ENCODE data around the gene RAPGEF6.
"Not testable (repeated sequence)": the region's sequence is repeated elsewhere in the genome, so short reads cannot be mapped to it uniquely, and the experiment has no call there.

Gene RAPGEF6

DNA sequence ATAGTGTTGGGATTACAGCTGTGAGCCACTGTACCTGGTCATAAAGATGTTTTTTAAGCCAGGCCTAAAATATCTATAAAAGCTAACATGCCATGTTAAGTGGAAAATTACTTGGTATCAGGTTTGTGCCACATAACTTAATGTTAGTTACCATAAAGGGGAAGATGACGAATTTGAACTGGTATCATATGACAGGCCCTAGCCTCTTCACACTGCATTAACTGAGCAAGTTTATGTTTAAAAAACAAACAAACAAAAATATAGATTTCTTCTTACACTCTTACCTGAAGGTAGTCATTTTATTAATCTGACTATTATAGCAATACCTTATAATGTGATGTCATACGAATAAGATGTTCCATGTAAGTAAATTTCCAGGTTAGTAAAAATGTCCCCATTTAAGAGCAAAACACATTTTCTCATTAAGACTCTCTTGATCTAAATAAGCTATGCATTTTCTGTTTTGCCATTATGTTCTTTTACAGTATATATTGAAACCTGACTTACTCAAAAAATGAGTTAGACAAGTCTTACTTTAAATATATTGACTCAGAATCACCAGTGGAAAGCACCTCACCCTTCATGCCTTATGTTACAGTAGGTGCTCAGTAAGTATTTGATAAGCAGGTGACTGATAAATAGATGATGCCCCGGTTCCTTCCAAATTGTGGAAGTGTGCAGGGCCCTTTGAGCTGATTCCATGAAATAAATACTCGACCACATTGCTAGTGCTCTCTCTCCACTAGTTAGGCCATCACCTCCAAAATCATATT, 245.7 kb downstream of the RAPGEF6 start:
- DNase-seq (ENCODE audit: low read depth in 3 of 3), result no peak

DNA sequence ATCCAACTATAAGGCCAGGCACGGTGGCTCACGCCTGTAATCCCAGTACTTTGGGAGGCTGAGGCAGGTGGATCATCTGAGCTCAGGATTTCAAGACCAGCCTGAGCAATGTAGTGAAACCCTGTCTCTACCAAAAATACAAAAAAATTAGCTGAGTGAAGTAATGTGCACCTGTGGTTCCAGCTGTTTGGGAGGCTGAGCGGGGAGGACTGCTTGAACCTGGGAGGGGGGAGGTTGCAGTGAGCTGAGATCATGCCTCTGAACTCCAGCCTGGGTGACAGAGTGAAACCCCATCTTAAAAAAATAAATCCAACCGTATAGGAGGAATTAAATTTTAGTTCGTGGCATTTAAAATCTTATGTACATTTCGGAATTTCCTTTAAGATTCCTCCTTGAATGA, 247.8 kb downstream of the RAPGEF6 start:
- DNase-seq (ENCODE audit: low read depth in 3 of 3), result no peak

DNA sequence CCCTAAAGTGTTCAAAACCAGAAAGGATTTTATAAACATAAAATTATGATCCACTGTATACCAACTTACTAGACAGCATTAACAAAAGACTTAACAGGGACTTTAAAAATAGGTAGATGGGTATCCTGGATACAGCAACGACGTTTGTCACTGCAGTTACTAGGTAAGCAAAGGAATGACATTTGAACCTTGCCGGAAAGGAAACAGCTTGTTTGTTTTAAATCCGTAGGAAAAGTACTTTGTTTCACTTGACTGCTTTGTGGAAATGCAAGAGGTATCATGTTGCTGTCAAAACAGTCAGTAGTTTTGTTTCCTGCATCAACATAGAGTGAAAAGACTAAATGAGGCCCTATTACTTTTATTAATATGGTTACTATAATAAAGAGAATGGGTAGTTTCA, 248.2 kb downstream of the RAPGEF6 start:
- no peak for DNase-seq (ENCODE audit: low read depth in 3 of 3)

DNA sequence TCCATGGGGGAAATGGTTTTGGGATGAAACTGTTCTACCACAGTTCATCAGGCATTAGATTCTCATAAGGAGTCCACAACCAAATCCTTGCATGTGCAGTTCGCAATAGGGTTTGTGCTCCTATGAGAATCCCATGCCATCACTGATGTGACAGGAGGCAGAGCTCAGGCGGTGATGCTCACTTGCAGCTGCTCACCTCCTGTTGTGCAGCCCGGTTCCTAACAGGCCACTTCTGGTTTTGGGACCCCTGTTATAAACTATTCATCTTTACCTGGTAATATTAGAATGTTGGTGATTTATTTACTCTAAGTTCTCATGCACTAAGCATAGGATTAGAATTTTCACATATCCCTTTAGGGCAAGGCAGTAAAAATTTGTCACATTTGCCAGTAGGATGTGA, 248.9 kb downstream of the RAPGEF6 start:
- no peak for DNase-seq (ENCODE audit: low read depth in 3 of 3)

DNA sequence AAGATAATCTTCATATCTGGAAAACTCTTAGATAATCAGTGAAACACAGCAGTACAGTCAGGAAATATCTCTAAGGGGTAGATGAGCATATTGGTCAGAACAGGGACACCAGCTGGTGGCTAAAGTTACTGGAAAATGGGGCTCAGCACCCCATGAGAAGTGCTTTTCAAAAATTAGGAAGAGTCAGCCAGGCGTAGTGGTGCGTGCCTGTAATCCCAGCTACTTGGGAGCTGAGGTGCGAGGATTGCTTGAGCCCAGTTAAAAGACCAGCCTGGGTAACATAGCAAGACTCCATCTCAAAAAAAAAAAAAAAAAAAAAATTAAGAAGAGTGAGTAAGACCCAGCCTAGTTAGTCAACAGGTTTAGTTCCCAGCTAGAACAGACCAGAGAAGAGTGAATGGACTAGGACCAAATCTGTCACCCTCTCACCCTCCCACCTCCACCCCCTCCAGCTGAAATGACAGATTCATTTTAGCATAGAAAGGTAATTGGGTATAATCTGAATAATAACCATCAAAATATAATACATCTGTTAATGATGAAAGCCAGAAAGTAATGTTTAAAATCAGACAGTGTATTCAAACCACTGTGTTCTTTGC, 250.3 kb downstream of the RAPGEF6 start:
- peak in 1 of 3 experiments; percentile 44 for DNase-seq (ENCODE audit: low read depth in 3 of 3)

DNA sequence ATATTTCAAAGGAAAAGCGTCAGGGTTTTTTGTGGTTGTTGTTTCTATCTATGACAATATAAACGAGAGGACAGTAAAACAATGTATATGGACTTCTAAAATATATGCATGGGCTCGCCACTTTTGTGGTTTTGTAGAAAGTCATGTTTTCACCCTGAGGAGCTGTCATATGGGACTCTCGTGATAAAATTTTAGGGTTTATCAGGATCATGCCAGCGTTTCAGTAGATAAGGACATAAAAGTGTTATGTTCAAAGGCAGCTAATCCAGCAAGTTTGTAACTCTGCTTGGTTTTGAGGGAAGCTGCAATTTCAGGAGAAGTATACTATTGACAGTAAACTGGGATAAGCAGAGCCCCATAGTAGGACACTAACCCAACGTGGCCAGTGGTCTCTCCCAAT, 250.9 kb downstream of the RAPGEF6 start:
- DNase-seq (ENCODE audit: low read depth in 3 of 3), result no peak

DNA sequence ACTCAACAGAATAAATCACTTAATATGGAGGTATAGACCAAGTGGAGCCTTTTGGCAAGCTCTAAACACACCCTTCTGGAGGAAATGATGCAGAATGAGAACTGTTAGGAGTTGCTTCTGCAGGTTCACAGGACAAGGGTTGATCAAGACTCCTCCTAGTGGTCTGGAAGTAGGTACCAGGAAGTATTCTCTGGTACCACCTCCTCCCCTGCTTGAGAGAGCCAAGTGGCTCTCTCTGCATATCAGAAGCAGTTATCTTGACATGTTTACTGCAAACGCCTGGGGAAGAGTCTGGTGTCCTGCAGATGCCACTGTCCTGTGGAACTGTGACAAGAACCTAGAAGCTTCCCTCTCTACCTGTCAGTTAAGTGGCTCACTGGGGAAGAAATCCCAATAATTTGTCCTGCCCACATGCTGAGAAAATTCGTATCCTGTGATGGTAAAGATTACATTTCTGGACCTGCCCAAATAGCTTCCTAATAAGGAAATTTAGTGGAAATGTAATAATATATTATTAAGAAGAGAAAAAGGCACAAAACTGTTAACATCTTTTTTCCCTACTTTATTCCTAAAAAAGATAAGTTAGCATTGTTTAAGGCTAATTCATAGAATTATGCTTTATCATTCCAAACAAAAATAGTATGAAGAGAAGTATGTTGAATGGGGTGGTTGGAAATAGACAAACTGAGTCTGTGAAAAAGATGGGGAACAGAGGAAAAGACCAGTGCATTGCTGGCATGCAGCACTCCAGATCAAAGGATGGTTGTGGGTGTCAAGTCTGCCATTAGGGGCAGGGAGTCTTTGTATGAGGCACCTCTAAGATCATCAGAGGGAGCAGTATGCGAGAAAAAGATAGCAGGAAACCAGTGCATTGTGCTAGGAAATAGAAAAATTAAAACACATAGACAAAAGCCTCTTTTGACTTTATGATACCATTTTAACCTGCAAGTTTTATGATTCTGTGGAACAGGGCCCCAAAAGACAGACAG, 252.3 kb downstream of the RAPGEF6 start:
- DNase-seq (ENCODE audit: low read depth in 3 of 3), result no peak

DNA sequence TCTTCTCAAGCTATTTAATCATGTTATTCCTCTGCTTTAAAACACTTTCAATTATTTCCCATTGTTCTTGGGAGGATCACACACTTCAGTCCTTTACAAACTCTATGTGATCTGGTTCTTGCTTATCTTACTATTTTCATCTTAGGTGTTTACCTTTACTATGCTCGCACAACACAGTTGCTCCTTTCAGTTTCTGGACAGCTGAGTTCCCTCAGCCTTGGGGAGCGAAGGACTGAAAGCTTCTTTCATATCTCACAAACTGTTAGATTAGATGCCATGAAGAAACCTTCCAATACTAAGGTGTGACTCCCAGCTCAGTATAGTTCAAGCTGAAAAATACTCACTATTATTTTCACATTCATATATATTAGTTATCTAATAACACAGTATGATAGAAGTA, 253.3 kb downstream of the RAPGEF6 start:
- no peak for DNase-seq (ENCODE audit: low read depth in 3 of 3)

DNA sequence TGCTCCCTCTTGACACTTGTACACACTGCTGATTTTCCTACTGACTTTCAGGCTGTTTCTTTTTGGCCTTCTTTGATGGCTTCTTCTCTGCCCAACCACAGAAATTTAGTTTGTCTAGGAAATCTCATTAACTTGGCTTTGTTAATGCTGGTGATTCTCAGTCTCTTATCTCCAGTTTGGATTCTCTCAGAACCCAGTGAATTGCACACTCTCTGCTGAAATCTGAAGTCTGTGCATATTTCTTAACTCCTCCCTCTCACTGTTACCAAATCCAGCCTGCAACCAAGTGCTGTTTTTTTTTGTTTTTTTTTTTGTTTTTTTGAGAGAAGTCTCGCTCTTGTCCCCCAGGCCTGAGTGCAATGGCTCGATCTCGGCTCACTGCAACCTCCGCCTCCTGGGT, 254.0 kb downstream of the RAPGEF6 start:
- no peak for DNase-seq (ENCODE audit: low read depth in 3 of 3)

DNA sequence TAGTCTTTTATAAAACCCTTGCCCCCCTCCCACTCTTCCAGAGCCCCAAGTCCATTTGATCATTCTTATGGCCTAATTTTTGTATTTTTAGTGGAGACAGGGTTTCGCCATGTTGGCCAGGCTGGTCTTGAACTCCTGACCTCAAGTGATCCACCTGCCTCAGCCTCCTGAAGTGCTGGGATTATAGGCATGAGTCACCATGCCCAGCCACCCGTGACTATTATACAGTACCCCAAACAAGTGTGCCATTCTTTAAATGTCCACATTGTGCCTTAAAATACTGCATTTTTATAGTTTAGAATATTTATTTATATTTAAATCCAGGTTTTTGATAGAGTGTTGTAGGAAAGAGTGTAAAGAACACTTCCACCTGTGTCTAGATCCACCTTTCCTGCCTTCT, 254.8 kb downstream of the RAPGEF6 start:
- DNase-seq (ENCODE audit: low read depth in 3 of 3), result not testable (repeated sequence)

DNA sequence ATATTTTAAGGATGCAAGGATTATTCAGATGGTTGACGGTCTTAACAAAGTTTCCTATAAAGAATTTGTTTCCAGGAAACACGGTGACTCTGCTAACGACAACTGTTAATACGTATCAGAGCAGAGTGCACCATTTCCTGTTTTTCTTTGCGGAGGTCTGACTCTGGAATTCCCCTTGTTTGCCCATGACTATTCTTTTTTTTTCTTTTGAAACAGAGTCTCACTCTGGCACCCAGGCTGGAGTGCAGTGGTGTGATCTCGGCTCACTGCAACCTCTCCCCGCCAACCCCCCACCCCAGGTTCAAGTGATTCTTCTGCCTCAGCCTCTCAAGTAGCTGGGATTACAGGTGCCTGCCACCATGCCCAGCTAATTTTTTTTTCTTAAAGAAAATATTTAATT, 255.3 kb downstream of the RAPGEF6 start:
- DNase-seq (ENCODE audit: low read depth in 3 of 3), result peak; percentile 47 to 56 (median 50)

DNA sequence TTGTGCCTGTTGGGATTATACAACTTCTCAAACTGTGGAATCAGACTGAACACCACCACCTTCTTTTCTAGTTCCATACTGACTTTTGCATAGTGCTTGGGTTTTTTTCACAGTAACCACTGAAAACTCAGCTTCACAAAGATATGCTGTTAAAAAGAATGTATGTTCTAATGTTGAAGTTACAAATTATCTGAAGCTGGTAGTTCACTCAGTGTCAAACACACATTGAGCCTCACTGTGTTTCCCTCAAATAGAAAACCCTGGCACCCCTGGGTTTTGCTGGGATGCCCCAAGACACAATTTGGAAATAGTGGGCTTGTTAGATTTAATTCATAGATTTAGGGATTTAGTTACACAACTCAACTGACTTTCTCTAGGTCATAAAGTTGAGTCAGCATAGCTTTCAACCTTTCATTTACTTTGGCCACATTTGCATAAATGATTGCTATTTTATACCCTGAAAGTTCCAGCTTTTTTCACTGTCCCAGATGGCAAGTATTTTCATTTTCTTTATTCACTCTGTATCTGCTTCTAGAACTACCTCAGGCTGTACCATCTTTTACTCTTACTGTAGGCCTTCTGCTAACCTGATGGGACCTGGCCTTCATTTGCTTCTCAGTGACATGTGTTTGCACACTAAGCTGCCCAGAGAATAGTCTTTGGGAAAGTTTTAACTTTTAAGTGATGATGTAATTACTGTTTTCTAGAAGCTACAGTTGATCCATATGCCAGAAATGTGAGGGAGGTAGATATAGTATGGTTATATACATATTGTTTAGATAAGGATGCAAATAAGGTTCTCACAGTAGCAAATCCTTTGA, 256.1 kb downstream of the RAPGEF6 start:
- no peak for DNase-seq (ENCODE audit: low read depth in 3 of 3)

DNA sequence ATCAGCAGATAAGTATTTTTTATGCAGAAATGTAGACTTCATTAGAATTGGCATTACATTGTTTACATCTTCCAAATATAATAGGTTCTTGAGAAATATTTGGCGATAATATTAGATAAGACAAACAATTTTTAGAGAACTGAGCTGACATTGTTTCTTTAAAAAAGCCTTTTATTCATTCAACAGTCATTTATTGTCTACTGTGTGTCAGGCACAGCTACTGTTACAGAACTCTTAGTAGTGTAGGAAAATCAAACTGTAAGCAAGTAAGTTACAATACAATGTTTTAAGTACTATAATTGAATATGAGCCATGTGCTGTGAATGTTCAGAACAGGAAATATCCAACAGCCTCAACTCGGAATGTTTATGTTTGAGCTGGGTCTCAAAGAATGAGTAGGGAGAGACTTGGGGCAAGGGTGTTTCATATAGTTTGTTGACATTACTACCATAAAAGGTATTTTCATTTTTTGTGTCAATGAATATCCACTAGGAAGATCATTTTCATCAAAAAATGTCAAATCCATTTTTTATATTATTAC, 257.2 kb downstream of the RAPGEF6 start:
- no peak for DNase-seq (ENCODE audit: low read depth in 3 of 3)

DNA sequence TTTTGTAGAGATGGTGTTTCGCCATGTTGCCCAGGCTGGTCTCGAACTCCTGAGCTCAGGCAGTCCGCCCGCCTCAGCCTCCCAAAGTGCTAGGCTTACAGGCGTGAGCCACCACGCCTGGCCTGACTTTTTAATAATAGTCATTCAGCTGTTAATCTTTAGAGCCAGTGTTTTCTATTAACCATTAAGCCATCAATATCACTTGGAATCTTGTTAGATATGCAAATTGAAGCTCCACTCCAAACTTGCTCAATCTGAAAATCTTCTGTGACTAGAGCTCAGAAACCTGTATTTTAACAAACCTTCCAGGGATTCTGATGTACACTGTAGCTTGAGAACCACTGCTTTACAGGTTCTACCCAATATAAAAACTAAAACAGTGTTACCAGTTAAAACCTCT, 257.7 kb downstream of the RAPGEF6 start:
- no peak for DNase-seq (ENCODE audit: low read depth in 3 of 3)

DNA sequence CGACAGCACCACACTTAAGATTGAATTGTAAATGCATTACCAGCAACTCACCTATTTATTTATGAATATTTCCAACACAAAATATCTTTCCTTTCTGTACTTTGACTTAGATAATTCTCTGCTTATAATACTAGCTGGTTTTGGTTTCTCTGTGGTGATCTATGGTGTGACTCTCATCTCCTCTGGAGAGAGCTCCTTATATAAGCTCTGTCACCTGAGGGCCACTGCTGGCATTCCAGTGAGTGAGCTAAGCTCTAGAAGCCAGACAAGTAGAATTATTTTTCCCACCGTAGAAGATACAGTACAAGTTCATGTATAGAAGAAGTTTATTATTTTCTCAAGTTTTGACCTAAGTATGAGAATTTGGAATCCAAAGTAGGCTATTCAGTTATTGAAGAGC, 259.7 kb downstream of the RAPGEF6 start:
- DNase-seq (ENCODE audit: low read depth in 3 of 3), result no peak
